GM19372 (cell line): ENCODE measurements around the gene NEIL1.
"Not testable (repeated sequence)": the region's sequence is repeated elsewhere in the genome, so short reads cannot be mapped to it uniquely, and the experiment has no call there.

Experiments
- ATAC-seq: cut with Tn5 transposase; IDR thresholded peaks from one replicate; pipeline ENCODE4 v1.9.1; 2021; ENCODE audit warnings: mild to moderate bottlenecking, low read depth, moderate library complexity; ENCODE audit not compliant: unreplicated experiment

The NEIL1 gene, protein sequence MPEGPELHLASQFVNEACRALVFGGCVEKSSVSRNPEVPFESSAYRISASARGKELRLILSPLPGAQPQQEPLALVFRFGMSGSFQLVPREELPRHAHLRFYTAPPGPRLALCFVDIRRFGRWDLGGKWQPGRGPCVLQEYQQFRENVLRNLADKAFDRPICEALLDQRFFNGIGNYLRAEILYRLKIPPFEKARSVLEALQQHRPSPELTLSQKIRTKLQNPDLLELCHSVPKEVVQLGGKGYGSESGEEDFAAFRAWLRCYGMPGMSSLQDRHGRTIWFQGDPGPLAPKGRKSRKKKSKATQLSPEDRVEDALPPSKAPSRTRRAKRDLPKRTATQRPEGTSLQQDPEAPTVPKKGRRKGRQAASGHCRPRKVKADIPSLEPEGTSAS

DNA sequence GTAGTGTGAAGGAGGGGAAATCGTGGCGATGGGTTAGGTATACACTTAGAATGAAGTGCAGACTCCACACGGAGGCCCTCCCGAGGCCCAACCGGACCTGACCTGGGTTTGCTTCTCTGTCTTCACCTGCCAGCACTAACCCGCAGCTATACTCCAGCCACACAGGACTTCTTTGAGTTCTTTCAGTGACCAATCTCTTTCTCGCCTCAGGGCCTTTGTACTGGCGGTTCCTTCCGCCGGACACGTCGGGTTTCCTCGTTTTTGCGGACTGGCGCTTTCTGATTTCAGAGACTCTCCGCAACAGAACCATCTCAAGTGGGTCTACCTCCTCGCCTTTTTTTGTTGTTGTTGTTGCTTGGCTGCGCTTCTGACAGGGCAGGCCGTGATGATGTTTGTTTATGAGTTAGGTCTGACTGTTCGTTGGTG lies at the start of gene NEIL1:
TSS of gene NEIL1 (plus strand) at position 244 of the 426 bp plus-strand sequence. CDS start 1,867 bp downstream, outside the sequence.
- ATAC-seq = no peak

DNA sequence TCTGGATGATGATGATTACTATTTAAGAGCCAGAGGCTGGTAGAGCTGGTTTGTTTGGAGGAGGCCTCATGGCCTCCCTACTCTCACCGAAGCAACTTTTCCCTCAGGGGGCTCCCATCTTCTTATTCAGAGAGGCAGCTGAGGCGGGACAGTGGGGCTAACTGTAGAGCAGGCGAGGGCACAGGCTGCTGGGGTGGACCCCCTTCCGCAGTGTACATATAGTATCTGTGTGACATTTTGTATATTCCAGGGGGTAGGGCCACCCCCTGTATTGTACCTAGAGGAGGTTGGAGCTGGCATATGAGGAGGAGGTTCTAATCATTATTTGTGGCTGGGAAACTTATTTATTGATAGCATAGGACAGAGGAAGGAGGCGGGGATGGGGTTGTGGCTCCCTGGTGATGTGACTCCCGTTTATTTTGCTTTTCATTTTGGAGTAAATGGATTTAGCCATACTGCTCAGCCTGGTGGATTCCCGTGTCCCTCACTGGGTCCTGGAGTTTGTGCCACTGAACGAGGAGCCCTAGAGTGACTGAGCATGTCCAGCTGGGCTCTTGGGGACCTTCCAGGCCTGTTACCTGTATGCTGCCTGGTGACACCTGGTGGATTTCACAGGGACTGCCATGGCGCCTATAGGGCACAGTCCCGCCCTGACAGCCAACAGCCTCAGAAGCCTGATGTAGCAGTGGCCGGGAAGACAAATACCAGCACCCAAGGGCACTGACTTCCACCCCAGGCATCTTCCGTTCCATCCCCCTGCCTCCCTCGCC lies 48.1 kb upstream of the NEIL1 start:
- not testable (repeated sequence) for ATAC-seq

DNA sequence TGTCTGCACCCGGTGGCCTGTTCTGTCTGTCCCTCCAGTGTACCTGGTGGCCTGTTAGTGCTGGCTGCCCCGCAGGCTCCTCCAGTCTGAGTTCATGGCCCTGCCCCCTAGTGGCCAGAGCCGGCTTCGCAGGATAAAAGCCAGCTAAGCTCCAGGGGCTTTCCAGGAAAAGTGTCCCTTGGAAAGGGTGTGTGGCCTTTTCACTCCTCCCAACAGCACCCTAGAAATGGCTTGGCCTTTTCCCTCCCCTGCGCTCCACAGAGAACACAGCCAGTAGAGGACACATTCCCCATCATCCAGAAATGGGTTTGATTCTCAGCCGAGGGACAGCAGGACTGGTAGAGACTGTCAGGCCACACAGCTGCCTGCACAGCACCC lies 47.5 kb upstream of the NEIL1 start:
- not testable (repeated sequence) for ATAC-seq

DNA sequence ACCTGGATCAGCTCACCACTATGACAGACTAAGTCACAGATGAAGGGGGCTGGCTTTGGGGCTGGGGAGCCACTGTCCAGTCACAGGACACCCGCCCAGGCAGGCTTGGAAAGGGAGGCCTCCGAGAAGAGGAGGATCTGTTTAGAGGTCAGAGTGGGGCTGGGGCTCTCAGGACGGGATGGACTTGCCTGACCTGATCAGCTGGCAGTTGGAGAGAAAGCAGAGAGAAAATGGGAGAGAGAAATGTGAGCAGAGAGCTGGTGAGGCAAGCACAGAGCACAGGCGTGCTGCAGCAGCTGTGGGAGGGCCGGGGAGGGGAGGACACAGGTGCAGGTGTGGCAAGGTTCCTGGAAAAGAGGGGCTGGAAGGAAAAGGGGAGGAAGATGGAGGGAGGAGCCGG lies 46.8 kb upstream of the NEIL1 start:
- not testable (repeated sequence) for ATAC-seq

DNA sequence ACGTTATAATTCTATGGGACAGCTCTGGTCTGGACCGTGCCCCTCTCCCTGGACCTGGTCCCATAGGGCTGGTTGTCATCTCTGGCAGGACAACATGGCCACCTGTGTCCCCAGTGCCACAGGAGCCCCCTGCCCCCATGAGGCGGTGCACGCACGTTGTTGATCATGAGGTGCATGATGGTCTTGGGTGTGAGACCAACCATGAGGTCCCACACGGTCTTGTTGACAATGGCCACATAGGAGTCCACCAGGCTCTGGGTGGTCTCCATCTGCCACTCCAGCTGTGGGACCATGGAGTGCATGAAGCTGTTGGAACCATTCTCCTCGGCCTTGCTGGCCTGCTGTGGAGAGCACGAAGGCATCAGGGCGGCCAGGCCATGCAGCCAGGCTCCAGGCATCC lies 44.5 kb upstream of the NEIL1 start:
- no peak for ATAC-seq

DNA sequence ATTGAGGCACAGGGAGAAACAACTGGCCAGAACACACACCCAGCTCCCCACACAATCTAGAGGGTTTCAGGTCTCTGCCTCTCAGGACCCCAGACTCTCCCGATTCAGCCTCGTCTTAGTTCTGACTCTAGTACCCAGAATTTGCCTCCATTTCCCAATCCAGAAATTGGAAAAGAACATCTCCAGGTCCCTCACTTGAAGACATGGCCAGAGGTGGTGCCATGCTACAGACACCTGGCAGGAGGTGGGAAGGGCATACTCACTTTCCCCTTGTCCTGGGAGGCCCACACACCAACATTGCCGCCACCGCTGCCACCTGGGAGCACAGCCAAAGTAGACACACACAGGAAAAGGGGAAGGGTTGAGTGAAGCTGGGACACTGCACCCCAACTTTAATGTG lies 44.1 kb upstream of the NEIL1 start:
- not testable (repeated sequence) for ATAC-seq

DNA sequence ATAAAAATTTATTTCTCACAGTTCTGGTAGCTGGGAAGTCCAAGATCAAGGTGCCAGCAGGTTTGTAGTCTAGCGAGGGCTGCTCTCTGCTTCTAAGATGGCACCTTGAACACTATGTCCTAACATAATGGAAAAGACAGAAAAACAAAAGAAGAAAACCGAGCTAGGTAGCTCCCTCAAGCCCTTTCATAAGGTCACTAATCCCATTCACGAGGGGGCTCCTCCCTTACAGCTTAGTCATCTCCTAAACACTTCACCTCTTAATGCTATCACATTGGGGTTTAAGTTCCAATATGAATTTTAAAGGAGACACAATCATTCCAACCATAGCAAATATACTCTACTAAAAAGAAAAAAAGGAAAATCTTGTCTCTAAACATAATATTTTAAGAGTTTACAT lies 40.7 kb upstream of the NEIL1 start:
- ATAC-seq = no peak

DNA sequence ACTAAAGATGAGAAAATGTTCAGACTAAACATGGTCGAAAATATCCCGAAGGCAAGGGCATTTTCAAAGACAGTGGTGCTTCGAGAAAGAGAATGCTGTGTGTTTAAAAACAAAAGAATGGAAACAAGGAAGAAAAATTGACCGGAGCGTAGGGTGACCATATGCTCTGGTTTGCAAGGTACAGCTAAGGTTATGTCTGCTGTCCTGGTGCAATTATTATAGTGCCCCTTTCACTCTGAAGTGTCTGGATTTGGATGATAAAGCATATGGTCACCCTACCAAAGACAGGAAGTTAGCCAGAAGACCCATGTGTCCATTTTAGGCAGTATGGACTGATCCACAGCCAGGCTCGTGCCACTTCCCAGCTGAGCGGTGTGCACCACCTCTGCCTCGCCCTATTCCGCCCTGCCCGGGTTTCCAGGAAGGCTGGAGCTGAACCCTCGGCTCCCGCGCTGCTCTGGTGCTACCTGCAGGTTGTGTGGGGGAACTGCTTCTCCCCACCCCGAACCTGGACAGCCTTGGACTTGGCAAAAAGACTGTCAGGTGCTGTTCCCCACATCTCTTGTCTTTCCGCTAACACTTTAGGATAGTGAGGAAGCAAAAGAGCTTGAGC lies 39.0 kb upstream of the NEIL1 start:
- ATAC-seq = no peak

DNA sequence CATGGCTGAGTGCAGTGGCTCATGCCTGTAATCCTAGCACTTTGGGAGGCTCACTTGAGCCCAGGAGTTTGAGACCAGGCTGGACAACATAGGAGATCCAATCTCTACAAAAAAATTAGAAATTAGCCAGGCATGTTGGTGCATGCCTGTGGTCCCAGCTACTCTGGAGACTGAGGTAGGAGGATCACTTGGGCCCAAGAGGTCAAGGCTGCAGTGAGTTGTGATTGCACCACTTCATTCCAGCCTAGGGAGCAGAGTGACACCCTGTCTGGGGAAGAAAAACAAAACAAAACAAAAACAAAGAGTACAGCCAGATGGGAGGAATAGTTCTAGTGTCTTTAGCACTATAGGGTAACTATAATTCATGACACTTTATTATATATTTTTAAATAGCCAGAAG lies 37.1 kb upstream of the NEIL1 start:
- no peak for ATAC-seq

DNA sequence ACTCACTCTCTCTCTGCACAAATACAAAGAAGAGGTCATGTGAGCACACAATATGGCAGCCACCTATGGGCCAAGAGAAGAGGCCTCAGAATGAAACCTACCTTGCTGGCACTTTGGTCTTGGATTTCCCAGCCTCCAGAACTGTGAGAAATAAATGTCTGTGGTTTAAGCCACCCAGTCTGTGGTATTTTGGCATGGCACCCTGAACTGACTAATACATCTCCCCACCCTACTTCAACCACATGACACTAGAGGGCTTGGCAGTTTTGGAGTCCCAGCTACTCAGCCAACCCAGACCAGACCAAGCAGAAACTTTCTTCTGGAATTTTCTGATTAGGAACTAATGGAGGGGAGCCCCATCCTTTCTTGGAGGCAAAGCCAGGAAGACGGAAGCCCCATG lies 34.3 kb upstream of the NEIL1 start:
- not testable (repeated sequence) for ATAC-seq

DNA sequence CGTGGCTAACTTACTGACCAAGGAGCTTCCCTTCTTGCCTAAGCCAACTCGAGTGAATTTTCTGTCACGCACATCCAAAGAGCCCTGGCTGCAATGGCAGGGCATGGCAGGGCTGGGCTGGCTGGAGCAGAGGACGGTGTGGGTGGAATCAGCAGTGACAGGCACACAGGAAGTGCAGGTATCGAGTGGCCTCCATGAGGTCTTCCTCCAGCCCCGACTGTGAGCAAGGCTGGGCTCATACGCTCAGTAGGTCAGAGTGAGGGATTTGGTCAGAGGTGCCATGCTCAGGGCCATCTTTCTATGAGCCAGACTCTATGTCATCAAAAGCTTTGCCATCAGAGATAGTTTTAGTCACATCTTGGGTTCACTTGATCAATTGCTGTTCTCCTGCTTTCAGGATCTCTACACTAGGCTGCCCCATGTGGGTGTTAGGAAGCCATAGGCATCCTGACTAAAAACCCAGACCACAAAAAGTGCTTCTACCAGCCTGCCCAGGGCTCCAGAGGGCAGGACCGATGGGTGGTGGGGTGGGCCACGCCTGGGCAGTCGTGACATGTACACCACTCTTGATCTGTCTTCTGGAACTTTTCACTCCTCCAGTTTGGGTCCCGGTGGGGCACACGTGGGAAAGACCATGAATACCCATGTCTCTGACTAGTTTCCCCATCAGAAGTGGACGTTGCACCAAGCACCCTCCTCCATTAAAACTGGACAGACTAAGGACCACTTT lies 33.6 kb upstream of the NEIL1 start:
- no peak for ATAC-seq

DNA sequence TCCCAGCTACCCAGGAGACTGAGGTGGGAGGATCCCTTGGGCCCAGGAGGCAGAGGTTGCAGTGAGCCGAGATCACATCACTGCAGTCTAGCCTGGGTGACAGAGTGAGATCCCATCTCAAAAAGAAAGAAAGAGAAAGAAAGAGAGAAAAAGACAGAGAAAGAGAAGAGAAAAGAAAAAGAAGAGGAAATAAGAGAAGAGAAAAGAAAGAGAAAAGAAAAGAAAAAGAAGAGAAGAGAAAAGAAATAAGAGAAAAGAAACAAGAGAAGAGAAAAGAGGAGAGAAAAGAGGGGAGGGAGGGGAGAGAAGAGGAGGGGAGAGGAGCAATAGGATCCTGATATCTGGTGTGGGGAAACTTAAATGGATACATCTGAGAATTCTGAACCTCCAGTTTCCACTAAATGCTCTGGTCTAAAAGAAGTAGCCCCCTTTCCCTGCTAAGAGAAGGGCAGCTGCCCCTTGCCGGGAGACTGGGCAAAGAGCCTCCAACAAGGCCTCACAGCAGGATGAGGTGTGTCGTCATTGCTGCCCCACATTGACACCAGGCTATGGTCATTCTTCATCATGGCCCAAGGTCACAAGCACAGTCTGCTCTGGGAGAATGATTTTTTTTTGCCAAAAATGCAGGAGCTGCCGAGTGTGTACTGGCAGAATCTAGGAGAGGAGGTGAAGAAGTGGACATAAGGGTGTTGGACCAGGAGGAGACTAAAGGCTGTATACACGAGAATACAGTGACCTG lies 32.1 kb upstream of the NEIL1 start:
- no peak for ATAC-seq

DNA sequence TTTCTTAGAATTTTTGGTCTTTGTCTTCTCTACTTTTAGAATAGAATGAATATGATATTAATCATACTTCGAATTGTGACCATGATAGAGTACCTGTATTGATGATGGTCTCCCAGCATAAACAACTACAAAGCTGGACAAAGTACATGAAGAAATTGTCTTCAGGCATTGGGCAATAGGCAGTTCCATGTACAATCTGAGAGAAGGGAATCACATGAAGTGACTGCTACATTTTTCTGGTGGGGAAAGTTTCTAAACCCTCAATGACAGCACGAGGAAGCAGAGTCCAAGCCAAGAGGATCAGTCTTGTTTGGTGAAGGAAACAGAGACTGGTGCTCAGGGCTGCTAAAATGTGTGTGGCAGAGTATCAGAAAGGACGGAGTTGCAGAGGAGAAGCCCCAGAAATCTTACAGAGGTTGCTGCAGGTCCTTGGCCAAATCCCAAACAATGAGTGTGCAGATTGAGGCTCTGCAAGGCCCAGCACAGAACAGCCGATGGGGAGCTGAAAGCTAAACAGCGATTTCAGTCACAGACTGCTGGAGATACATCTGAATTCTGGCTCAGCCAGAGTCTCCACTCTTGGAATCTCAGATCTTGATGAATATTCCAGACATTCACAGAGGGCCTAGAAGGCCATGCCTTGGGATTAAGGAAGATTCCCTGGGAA lies 27.5 kb upstream of the NEIL1 start:
- ATAC-seq = not testable (repeated sequence)

DNA sequence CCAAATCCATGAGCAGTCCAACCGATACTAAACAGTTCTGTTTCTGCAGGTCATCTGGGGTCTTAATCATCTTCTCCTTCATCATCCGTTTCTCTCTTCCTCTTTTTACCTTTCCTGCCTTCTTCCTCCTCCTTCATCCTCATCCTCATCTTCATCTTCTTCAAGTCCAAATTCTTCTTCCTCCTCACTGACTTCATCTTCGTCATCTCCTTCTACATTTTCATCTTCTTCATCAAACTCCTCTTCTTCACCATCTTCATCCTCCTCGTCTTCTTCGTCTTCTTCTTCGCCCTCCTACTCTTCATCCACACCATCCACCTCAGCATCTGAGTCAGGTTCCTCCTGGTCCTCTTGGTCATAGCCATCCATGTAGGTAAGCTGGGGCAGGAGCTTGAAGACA lies 25.1 kb upstream of the NEIL1 start:
- ATAC-seq = no peak

DNA sequence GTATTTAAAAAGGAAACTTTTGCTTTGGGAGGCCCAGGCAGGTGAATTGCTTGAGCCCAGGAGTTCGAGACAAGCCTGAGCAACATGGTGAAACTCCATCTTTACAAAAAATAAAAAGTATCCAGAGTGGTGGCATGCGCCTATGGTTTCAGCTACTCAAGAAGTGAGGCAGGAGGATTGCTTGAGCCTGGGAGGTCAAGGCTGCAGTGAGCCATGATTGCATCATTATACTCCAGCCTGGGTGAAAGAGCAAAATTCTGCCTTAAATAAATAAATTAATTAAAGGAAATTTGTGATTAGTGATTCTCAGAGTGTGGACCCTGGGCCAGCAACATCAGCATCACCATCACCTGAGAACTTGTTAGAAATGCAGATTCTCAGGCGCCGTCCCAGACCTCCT lies 20.9 kb upstream of the NEIL1 start:
- ATAC-seq = no peak

DNA sequence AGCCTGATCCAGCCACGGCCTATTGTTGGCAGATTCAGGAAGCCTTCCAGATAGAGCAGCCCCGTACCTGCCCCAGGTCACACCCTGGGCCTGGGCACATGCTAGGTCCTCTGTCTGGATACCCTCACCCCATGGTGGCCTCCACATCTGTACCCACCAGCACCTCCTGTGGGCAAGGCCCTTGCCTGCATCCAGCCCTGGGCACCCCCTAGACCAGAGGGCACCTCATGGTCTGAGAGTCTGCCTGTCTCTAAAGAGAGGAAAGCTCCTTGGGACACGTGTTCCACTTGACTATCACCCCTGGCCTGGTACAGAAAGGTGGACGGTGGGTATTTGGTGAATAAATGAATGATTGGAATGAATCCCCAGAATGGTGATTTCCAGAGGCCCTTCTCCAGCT lies 19.8 kb upstream of the NEIL1 start:
- no peak for ATAC-seq

DNA sequence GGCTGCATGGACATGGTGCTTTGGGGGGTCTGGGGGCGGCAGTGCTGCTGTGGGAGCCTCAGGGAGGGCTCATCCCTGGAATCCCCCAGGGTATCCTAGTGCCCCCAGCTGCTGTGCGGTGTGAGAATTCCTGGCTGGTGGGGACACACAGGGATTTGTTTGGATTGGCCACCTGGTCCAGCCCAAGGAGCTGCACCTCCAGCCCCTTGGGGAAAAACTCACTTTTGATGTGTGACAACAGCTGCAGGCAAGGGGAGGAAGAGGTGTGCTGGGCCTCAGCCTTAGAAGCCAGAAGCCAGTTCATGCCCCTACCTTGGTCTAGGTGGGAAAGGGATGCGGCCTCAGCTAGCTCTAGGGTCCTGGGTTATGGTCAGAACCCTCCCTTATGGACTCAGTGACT lies 19.3 kb upstream of the NEIL1 start:
- ATAC-seq = no peak

DNA sequence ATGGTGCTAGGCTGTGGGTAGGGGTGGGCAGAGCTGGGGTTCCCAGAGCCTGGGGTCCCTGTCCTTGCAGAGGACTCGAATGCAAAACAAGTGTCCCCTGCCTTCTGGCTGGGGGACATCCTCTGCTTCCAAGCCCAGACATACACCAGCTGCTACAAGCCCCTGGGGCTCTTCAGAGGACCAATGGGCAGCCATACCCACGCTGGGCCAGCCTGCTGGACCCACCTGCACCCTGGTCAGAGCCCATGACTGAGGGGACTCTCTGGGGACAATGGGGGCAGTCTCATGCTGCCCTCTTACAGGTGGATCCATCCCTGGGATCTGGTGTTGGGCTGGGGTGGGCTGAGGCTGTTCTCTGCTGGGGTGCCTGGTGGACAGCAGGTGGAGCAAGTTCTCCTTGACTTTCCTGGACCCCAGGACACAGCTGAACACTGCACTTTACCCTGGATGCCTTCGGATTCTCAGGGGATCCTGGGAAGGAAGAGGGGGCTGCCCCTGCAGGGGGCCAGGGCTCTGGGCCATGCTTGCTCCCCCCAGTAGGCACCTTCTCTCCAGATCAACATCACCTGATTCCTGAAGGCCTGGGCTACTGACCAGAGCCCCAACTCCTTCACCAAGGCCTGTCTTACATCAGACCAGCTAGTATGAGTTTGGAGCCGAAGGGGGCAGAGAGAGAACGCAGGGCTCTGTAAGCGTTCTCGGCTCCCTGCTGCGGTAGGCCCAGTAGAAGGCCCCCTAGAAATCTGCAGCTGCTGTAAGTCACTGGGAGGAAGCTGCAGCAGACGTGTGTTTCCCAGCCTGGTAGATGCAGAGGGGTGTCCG lies 18.1 kb upstream of the NEIL1 start:
- no peak for ATAC-seq

DNA sequence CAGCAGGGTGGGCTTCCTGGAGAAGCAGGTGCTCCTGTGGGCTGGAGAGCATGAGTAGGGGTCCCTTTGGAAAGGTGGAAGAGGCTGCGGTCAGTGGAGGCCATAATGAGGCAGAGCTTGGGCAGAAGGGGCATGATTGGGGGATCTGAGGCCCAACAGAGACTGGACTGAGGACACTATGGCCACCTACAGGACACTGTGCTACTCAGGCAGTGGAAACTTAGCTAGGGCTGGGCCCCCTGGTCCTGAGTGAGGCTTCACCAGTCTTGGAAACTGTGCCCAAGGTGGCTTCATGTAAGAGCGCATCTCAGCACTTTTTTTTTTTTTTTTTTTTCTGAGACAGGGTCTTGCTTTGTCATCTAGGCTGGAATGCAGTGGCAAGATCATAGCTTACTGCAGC lies 17.3 kb upstream of the NEIL1 start:
- ATAC-seq = no peak
